Measurements from ENCODE around the gene NEU1.
A peak's percentile ranks its signal among the peaks of the same experiment; 100 is the strongest.
"Not testable (repeated sequence)": the region's sequence is repeated elsewhere in the genome, so short reads cannot be mapped to it uniquely, and the experiment has no call there.

The NEU1 gene

DNA sequence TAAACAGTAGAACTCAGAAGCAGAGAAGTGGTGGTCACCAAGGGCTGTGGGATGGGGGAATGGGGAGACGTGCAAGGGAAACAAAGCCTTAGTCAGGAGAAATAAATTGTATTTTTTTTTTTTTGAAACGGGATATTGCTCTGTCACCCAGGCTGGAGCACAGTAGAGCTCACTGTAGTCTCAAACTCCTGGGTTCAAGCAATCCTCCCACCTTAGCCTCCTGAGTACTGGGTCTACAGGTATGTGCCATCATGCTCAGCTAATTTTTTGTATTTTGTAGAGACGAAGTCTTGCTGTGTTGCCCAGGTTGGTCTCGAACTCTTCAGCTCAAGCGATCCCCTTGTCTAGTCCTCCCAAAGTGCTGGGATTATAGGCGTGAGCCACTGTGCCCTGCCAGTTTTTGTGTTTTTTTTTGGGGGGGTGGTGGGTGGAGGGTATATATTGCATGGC is 31.7 kb downstream of the NEU1 start:
- TF ChIP-seq, protein P1, sequence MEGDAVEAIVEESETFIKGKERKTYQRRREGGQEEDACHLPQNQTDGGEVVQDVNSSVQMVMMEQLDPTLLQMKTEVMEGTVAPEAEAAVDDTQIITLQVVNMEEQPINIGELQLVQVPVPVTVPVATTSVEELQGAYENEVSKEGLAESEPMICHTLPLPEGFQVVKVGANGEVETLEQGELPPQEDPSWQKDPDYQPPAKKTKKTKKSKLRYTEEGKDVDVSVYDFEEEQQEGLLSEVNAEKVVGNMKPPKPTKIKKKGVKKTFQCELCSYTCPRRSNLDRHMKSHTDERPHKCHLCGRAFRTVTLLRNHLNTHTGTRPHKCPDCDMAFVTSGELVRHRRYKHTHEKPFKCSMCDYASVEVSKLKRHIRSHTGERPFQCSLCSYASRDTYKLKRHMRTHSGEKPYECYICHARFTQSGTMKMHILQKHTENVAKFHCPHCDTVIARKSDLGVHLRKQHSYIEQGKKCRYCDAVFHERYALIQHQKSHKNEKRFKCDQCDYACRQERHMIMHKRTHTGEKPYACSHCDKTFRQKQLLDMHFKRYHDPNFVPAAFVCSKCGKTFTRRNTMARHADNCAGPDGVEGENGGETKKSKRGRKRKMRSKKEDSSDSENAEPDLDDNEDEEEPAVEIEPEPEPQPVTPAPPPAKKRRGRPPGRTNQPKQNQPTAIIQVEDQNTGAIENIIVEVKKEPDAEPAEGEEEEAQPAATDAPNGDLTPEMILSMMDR (IDR thresholded peaks at IDR 0.05; ENCODE audit: insufficient read depth, low read depth, low read length, missing control alignments): no peak
- DNase-seq (ENCODE audit: low read depth): no peak
- H3K4me3 ChIP-seq (ENCODE audit: low read depth, low read length): peak overlapping the region; percentile 83

DNA sequence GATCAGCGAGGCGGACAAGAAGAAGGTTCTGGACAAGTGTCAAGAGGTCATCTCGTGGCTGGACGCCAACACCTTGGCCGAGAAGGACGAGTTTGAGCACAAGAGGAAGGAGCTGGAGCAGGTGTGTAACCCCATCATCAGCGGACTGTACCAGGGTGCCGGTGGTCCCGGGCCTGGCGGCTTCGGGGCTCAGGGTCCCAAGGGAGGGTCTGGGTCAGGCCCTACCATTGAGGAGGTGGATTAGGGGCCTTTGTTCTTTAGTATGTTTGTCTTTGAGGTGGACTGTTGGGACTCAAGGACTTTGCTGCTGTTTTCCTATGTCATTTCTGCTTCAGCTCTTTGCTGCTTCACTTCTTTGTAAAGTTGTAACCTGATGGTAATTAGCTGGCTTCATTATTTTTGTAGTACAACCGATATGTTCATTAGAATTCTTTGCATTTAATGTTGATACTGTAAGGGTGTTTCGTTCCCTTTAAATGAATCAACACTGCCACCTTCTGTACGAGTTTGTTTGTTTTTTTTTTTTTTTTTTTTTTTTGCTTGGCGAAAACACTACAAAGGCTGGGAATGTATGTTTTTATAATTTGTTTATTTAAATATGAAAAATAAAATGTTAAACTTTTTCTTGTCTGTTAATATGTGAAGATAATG is 32.9 kb downstream of the NEU1 start:
- TF ChIP-seq, protein P1 (IDR thresholded peaks at IDR 0.05; ENCODE audit: insufficient read depth, low read depth, low read length, missing control alignments): peak; percentile 18
- peak overlapping the region; percentile 83 for H3K4me3 ChIP-seq (ENCODE audit: low read depth, low read length)
- peak; percentile 45 for DNase-seq (ENCODE audit: low read depth)

DNA sequence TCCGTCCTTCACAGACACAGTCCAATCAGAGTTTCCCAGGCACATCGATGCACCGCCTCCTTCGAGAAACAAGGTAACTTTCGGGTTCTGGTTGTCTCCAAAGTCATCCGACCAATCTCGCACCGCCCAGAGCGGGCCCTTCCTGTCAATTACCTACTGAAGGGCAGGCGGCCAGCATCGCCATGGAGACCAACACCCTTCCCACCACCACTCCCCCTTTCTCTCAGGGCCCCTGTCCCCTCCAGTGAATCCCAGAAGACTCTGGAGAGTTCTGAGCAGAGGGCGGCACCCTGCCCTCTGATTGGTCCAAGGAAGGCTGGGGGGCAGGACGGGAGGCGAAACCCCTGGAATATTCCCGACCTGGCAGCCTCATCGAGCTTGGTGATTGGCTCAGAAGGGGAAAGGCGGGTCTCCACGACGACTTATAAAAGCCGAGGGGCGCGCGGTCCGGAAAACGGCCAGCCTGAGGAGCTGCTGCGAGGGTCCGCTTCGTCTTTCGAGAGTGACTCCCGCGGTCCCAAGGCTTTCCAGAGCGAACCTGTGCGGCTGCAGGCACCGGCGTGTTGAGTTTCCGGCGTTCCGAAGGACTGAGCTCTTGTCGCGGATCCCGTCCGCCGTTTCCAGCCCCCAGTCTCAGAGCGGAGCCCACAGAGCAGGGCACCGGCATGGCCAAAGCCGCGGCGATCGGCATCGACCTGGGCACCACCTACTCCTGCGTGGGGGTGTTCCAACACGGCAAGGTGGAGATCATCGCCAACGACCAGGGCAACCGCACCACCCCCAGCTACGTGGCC is 35.1 kb downstream of the NEU1 start, which contains the start of gene HSPA1B:
TSS of gene HSPA1B (plus strand) at position 453 of the 794 bp plus-strand sequence. CDS start at position 666, 213 bp downstream.
- DNase-seq (ENCODE audit: low read depth): peak; percentile 99
- H3K4me3 ChIP-seq (ENCODE audit: low read depth, low read length): peak within 1 kb of the TSS; percentile 78
- TF ChIP-seq, protein P1 (IDR thresholded peaks at IDR 0.05; ENCODE audit: insufficient read depth, low read depth, low read length, missing control alignments): no peak

DNA sequence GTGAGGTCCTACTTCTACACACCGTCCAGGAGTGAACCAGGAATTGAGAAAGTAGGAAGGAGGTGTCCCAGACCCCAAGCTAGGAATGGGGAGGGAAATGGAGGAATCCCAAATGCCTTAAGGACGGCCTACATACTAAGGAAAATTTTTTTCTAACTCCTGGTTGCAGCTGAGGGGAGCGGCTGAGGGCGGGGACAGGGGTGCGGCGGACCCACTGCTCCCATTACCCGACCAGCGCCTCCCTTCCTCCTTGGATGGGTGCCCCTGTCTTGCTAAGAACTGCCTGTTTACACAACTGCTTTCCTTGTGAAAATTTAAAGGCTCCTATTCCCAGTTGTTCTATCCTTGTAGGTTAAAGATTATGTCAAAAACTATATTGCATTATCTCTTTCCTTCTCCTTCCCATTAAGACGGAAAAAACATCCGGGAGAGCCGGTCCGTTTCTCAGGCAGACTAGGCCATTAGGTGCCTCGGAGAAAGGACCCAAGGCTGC is 35.8 kb downstream of the NEU1 start:
- H3K4me3 ChIP-seq (ENCODE audit: low read depth, low read length): peak overlapping the region; percentile 78
- peak; percentile 84 for DNase-seq (ENCODE audit: low read depth)
- TF ChIP-seq, protein P1 (IDR thresholded peaks at IDR 0.05; ENCODE audit: insufficient read depth, low read depth, low read length, missing control alignments): no peak

DNA sequence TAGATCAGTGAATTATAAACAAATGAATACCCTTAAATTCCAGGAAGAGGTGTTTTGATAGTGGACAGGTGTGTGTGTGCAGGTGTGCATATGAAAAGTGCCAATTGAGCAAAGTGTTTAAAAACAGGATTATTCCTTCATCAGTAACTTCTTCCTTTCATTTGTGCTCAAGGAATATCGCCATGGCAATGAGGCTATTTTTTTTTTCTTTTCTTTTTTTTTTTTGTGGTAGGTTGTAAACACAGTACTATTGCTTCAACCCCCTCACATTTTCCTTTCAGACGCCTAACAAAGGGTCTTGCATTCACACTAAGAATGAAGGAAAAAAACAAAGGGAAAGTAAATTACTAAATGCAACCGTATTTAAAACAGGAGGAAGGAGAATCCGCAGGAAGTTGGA is 37.1 kb downstream of the NEU1 start:
- H3K4me3 ChIP-seq (ENCODE audit: low read depth, low read length): no peak overlapping the region
- no peak for DNase-seq (ENCODE audit: low read depth)
- TF ChIP-seq, protein P1 (IDR thresholded peaks at IDR 0.05; ENCODE audit: insufficient read depth, low read depth, low read length, missing control alignments): no peak

DNA sequence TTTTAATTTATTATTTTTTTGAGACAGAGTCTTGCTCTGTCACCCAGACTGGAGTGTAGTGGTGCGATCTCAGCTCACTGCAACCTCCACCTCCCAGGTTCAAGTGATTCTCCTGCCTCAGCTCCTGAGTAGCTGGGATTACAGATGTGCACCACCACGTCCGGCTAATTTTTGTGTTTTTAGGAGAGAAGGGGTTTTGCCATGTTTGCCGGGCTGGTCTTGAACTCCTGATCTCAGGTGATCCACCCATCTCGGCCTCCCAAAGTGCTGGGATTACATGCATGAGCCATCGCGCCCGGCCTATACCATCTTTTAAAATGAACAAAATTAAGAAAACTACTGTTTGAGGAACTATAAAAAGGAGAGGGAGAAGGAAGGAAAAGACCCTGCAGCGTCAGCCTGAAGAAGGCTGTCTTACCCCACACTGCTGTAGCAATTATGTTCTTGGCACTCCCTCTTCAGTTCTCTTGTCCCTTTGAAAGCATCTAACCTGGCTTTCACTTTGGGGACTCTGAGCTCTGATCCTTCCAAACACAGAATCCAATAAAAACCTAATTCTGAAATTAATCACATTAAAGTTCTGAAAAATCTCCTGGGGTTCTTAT is 38.9 kb downstream of the NEU1 start:
- H3K4me3 ChIP-seq (ENCODE audit: low read depth, low read length); DNase-seq (ENCODE audit: low read depth): not testable (repeated sequence)

Data from GM12865 (cell line).